Panc1 (cell line): ENCODE measurements around the gene LGR5.

Source experiments
- CTCF ChIP-seq: fragments of 450-650 bp; IDR thresholded peaks from 2 replicates; pipeline ENCODE4 v1.5.1; 2017; ENCODE audit warnings: mild to moderate bottlenecking
- POLR2AphosphoS5 ChIP-seq: IDR thresholded peaks from 2 replicates; pipeline ENCODE4 v1.6.1; 2012; ENCODE audit warnings: mild to moderate bottlenecking, low read depth, low read length, moderate library complexity
- TF ChIP-seq, protein P1 (sequence below), 2 experiments: IDR thresholded peaks; 2 replicates each; pipeline ENCODE4 v1.6.1; 2011 to 2012; ENCODE audit warnings: low read depth in 2 of 2, control low read depth in 1 of 2, low read length in 1 of 2, mild to moderate bottlenecking in 1 of 2, moderate library complexity in 1 of 2; ENCODE audit not compliant: insufficient read depth in 1 of 2

DNA sequence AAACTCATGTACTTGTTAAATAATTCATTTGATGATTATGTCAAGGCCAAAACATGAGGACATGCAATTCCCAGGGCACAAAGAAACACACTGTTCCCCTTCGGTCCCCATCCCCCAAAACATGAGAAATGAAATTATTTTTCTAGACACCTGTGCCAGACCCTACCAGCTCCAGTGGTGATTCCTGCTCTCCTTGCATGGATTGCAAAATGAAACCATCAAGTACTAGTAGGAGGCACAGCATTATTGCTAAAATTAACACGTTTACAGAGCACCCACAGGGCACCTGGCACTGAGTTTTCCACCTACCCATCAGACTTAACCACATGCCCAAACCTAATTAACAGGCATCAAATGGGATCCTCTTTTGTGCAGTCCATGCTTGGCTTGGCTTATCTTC, 147.4 kb downstream of the LGR5 start:
- TF ChIP-seq CTCF (no peak), POLR2AphosphoS5 (no peak)
- TF ChIP-seq, protein P1, sequence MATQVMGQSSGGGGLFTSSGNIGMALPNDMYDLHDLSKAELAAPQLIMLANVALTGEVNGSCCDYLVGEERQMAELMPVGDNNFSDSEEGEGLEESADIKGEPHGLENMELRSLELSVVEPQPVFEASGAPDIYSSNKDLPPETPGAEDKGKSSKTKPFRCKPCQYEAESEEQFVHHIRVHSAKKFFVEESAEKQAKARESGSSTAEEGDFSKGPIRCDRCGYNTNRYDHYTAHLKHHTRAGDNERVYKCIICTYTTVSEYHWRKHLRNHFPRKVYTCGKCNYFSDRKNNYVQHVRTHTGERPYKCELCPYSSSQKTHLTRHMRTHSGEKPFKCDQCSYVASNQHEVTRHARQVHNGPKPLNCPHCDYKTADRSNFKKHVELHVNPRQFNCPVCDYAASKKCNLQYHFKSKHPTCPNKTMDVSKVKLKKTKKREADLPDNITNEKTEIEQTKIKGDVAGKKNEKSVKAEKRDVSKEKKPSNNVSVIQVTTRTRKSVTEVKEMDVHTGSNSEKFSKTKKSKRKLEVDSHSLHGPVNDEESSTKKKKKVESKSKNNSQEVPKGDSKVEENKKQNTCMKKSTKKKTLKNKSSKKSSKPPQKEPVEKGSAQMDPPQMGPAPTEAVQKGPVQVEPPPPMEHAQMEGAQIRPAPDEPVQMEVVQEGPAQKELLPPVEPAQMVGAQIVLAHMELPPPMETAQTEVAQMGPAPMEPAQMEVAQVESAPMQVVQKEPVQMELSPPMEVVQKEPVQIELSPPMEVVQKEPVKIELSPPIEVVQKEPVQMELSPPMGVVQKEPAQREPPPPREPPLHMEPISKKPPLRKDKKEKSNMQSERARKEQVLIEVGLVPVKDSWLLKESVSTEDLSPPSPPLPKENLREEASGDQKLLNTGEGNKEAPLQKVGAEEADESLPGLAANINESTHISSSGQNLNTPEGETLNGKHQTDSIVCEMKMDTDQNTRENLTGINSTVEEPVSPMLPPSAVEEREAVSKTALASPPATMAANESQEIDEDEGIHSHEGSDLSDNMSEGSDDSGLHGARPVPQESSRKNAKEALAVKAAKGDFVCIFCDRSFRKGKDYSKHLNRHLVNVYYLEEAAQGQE (IDR thresholded peaks at IDR 0.05; ENCODE audit: insufficient read depth in 1 of 2, low read depth in 2 of 2, low read length in 1 of 2) = no peak
